ENCODE results near the gene SDR39U1. TPM values are rescaled to one million over a fixed set of nuclear protein-coding genes. Genes with fewer than 3 reads are reported as not detected.

The SDR39U1 gene
- total RNA-seq, 1 donor from 2014 or later: 40.8 TPM

DNA sequence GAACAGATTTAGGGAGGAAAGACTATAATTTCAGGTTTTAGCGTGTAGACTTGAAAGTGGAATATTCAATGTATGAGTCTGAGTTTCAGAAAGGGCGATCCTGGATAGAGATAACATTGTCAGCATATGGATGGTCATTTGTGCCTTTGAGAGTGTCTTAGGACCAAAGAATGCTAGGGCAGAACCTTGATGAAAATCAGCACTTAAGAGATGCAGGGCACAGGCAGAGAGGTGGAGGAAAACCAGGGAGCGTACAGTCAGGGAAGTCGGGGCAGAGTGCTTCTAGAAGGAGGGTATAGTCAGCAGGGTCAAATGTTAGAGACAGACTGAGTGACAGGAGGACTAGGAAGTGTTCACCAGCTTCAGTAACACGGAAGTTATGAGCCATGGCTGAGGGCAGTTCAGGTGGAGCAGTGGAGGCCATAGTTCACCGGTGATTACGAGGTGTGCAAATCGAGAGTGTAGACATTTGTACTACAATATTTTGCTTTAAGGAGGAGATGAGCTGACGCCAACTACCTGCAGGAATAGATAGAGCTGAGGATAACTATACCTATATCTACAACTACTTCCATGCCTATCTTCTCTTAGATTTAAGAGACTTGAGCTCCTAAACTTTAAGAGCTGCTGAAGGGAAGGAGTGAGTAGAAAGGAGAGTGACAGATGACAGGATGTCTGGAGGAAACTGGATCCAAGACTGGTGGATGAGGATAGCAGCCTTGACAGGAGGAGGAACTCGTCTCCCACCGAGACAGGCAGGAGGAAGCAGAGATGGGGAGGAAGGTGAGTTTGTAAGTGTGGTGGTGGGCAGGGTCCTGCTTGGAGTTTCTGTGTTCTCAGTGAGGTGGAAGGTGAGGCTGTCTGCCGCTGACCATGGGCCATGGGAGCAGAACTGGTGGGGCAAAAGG is 19.6 kb downstream of the SDR39U1 start:
- H3K4me1 Mint-ChIP-seq (ENCODE audit: low read depth): peaks cover 18% of the 10 kb centered on the region
- intact Hi-C loops (cut with micrococcal nuclease): no loop called here
- DNase-seq (ENCODE audit: low spot score): no peak
- no peak overlapping the region for H3K4me3 Mint-ChIP-seq (ENCODE audit: low read depth)
- no peak overlapping the region for H3K27ac Mint-ChIP-seq
- peaks cover 11% of the 10 kb centered on the region for H3K27me3 Mint-ChIP-seq (ENCODE audit: low read depth)
- peaks cover 3% of the 10 kb centered on the region for H3K36me3 Mint-ChIP-seq (ENCODE audit: low read depth)
- H3K9me3 Mint-ChIP-seq: no peaks in the 10 kb centered on the region

DNA sequence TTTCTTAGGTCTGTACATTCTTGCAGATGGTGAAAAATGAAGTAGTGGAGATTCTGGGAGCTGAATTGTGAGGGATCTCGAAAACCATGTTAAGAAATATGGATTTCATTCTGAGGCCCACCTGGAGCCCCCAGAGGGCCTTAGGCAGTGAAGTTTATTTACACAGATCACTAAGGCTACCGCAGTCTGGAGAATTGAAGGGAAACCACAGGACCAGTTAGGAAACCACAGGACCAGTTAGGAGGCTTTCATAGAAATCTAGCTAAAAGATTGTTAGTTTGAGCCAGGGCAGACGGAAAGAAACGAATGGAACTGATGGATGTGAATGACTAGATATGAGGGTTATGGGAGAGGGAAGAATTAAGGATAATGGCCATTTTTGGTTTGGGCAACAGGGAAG is 20.3 kb downstream of the SDR39U1 start:
- peaks cover 11% of the 10 kb centered on the region for H3K27me3 Mint-ChIP-seq (ENCODE audit: low read depth)
- H3K27ac Mint-ChIP-seq: no peak overlapping the region
- peaks cover 18% of the 10 kb centered on the region for H3K4me1 Mint-ChIP-seq (ENCODE audit: low read depth)
- peaks cover 3% of the 10 kb centered on the region for H3K36me3 Mint-ChIP-seq (ENCODE audit: low read depth)
- H3K4me3 Mint-ChIP-seq (ENCODE audit: low read depth): no peak overlapping the region
- no peak for DNase-seq (ENCODE audit: low spot score)
- no peaks in the 10 kb centered on the region for H3K9me3 Mint-ChIP-seq
- intact Hi-C loops (cut with micrococcal nuclease): no loop called here

DNA sequence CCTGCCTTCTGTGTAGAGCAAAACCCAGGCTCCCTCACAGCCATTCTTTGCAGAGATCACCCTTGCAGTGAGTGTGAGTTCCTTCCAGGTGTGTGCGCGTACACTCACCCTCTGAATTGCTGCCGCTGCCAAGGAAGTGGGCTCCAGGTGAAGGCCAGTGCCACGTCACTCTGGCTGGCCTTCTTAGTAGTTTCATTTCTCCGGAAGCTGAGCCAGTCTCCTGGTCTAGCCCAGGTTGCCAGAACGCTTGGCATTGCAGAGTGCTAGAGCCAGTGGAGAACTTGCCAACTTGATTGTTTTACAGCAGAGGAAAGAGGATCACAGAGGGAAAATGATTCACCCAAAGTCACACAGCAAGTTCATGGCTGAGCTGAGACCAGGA is 24.1 kb downstream of the SDR39U1 start:
- Mint-ChIP-seq H3K4me3 (ENCODE audit: low read depth) (no peak overlapping the region), H3K9me3 (no peaks in the 10 kb centered on the region), H3K36me3 (ENCODE audit: low read depth) (no peaks in the 10 kb centered on the region), H3K27me3 (ENCODE audit: low read depth) (peaks cover 11% of the 10 kb centered on the region), H3K4me1 (ENCODE audit: low read depth) (no peaks in the 10 kb centered on the region), H3K27ac (no peak overlapping the region)
- intact Hi-C loops (cut with micrococcal nuclease): no loop called here
- DNase-seq (ENCODE audit: low spot score): no peak

DNA sequence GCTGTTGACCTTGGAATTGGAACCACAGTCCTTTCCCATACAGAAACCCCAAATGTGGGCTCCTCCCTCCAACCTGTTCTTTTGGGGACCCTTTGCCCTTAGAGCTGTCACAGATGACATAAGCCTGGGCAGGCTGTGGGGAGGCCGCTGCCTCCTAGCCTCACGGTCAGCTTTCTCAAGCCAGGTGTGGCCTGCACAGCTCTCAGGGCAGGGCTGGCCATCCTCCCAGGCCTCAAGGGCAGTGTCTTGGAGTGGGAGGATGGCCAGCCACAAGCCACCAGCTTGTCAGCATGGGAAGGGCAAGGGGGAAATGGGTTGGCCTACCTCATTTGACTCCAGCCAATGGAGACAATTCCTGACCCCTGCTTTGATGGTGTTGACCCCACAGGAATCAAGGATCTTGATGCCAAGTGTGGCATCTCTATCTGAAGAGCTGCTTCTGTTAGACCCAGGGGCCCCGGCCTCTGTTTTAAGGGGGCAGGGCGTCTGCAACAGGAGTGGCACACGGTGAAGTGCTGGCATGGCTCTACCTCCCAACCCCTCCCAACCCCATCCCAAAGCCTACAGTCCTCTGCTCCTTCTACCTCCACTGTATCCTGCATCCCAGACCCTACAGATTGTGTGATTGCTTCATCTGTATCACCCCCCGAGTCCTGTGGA is 24.6 kb downstream of the SDR39U1 start:
- H3K27ac Mint-ChIP-seq: no peak overlapping the region
- no peaks in the 10 kb centered on the region for H3K36me3 Mint-ChIP-seq (ENCODE audit: low read depth)
- no peaks in the 10 kb centered on the region for H3K9me3 Mint-ChIP-seq
- no peaks in the 10 kb centered on the region for H3K4me1 Mint-ChIP-seq (ENCODE audit: low read depth)
- no peak overlapping the region for H3K4me3 Mint-ChIP-seq (ENCODE audit: low read depth)
- intact Hi-C loops (cut with micrococcal nuclease): no loop called here
- no peak for DNase-seq (ENCODE audit: low spot score)
- peaks cover 11% of the 10 kb centered on the region for H3K27me3 Mint-ChIP-seq (ENCODE audit: low read depth)

DNA sequence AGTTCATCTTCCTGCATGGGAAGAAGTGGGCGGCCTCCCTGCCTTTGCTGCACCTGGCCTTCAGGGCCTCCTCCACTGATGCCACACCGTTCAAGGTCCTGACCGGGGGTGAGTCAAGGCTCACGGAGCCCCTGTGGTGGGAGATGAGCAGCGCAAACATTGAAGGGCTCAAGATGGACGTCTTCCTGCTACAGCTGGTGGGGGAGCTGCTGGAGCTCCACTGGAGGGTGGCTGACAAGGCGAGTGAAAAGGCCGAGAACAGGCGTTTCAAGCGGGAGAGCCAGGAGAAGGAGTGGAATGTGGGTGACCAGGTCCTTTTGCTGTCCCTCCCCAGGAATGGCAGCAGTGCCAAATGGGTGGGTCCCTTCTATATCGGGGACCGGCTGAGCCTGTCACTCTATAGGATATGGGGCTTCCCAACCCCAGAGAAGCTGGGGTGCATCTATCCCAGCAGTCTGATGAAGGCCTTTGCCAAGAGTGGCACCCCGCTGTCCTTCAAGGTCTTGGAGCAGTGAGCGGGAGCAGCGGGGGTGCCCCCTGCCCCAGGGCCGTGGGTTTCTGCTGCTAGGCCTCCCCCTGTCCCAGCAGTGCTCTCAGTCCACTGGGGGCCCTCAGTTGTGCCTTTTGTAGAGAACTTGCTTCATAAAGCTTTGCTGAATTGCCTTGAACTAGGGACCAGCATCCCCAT is 25.5 kb downstream of the SDR39U1 start:
- no peak overlapping the region for H3K4me3 Mint-ChIP-seq (ENCODE audit: low read depth)
- no peaks in the 10 kb centered on the region for H3K4me1 Mint-ChIP-seq (ENCODE audit: low read depth)
- H3K27ac Mint-ChIP-seq: no peak overlapping the region
- intact Hi-C loops (cut with micrococcal nuclease): no loop called here
- H3K9me3 Mint-ChIP-seq: no peaks in the 10 kb centered on the region
- peaks cover 13% of the 10 kb centered on the region for H3K27me3 Mint-ChIP-seq (ENCODE audit: low read depth)
- no peak for DNase-seq (ENCODE audit: low spot score)
- no peaks in the 10 kb centered on the region for H3K36me3 Mint-ChIP-seq (ENCODE audit: low read depth)

DNA sequence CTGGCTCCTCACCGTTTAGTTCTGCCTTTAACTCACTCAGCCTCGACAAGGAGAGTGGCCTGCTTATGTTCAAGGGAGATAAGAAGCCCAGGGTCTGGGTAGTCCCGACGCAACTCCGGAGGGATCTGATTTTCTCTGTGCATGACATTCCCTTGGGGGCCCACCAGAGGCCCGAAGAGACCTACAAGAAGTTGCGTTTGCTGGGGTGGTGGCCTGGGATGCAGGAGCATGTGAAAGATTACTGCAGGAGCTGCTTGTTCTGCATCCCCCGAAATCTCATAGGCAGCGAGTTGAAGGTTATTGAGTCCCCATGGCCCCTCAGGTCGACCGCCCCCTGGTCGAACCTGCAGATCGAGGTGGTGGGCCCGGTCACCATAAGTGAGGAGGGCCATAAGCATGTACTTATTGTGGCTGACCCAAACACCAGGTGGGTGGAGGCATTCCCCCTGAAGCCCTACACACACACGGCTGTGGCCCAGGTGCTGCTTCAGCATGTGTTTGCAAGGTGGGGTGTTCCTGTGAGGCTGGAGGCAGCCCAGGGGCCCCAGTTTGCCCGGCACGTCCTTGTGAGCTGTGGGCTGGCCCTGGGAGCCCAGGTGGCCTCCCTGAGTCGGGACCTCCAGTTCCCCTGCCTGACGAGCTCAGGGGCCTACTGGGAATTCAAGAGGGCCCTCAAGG is 26.2 kb downstream of the SDR39U1 start:
- Mint-ChIP-seq H3K9me3 (no peaks in the 10 kb centered on the region), H3K4me3 (ENCODE audit: low read depth) (no peak overlapping the region)

DNA sequence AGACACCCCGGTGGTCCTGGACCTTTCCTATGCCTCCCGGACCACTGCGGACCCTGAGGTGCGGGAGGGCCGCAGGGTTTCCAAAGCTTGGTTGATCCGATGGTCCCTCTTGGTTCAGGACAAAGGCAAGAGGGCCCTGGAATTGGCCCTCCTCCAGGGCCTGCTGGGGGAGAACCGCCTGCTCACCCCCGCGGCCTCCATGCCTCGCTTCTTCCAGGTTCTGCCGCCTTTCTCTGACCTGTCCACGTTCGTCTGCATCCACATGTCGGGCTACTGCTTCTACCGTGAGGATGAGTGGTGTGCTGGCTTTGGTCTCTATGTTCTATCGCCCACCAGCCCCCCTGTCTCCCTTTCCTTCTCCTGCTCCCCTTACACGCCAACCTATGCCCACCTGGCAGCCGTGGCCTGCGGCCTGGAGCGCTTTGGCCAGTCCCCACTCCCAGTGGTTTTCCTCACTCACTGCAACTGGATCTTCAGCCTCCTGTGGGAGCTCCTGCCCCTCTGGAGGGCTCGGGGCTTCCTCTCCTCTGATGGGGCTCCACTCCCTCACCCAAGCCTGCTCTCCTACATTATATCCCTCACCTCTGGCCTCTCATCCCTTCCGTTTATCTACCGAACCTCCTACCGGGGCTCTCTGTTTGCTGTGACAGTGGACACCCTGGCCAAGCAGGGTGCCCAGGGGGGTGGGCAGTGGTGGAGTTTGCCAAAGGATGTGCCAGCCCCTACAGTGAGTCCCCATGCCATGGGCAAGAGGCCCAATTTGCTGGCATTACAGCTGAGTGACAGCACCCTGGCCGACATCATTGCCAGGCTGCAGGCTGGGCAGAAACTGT is 26.9 kb downstream of the SDR39U1 start:
- no peaks in the 10 kb centered on the region for H3K36me3 Mint-ChIP-seq (ENCODE audit: low read depth)
- H3K27ac Mint-ChIP-seq: no peak overlapping the region
- H3K9me3 Mint-ChIP-seq: no peaks in the 10 kb centered on the region
- H3K4me3 Mint-ChIP-seq (ENCODE audit: low read depth): no peak overlapping the region
- H3K27me3 Mint-ChIP-seq (ENCODE audit: low read depth): peaks cover 13% of the 10 kb centered on the region
- intact Hi-C loops (cut with micrococcal nuclease): no loop called here
- H3K4me1 Mint-ChIP-seq (ENCODE audit: low read depth): no peaks in the 10 kb centered on the region
- DNase-seq (ENCODE audit: low spot score): no peak

More for the DNA sequence above, 26.2 kb downstream of the SDR39U1 start:
- no peak for DNase-seq (ENCODE audit: low spot score)
- intact Hi-C loops (cut with micrococcal nuclease): no loop called here
- Mint-ChIP-seq H3K27ac (no peak overlapping the region), H3K27me3 (ENCODE audit: low read depth) (peaks cover 13% of the 10 kb centered on the region), H3K36me3 (ENCODE audit: low read depth) (no peaks in the 10 kb centered on the region), H3K4me1 (ENCODE audit: low read depth) (no peaks in the 10 kb centered on the region)

DNA sequence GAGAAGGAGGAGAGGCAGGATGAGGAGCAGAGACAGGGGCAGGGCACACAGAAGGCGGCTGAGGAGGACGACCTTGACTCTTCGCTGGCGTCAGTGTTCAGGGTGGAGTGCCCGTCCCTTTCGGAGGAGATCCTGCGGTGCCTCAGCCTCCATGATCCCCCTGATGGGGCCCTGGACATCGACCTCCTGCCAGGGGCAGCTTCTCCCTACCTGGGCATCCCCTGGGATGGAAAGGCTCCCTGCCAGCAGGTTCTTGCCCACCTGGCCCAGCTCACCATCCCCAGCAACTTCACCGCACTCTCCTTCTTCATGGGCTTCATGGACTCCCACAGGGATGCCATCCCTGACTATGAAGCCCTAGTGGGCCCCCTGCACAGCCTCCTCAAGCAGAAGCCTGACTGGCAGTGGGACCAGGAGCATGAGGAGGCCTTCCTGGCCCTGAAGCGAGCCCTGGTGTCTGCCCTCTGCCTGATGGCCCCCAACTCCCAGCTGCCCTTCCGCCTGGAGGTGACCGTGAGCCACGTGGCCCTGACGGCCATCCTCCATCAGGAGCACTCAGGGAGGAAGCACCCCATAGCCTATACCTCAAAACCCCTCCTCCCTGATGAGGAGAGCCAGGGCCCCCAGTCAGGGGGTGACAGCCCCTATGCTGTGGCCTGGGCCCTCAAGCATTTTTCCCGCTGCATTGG is 27.7 kb downstream of the SDR39U1 start:
- H3K27ac Mint-ChIP-seq: no peak overlapping the region
- H3K36me3 Mint-ChIP-seq (ENCODE audit: low read depth): no peaks in the 10 kb centered on the region
- no peak overlapping the region for H3K4me3 Mint-ChIP-seq (ENCODE audit: low read depth)
- no peaks in the 10 kb centered on the region for H3K4me1 Mint-ChIP-seq (ENCODE audit: low read depth)
- H3K27me3 Mint-ChIP-seq (ENCODE audit: low read depth): peaks cover 10% of the 10 kb centered on the region
- DNase-seq (ENCODE audit: low spot score): no peak
- intact Hi-C loops (cut with micrococcal nuclease): no loop called here
- no peaks in the 10 kb centered on the region for H3K9me3 Mint-ChIP-seq

DNA sequence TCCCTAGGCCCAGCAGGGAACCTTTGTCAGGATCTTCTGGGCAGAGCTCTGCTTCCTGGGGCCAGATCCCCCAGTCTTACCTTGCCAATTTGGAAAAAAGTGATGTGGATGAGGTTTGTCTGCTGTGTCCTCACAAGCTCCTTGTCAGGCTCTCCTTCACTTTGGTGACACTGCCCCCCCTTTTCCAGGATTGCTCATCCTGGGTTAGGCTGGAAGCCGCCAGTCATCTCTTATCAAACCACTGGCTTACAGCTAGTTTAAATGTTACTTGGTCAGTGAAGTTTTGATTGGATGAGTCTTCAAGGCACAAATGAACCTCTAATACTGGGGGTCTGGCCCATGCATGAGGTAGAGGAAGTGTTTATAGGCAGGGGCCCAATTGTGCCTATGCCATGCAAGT is 28.5 kb downstream of the SDR39U1 start:
- intact Hi-C loops (cut with micrococcal nuclease): no loop called here
- peaks cover 5% of the 10 kb centered on the region for H3K27me3 Mint-ChIP-seq (ENCODE audit: low read depth)
- H3K36me3 Mint-ChIP-seq (ENCODE audit: low read depth): no peaks in the 10 kb centered on the region
- H3K27ac Mint-ChIP-seq: no peak overlapping the region
- no peaks in the 10 kb centered on the region for H3K4me1 Mint-ChIP-seq (ENCODE audit: low read depth)
- H3K4me3 Mint-ChIP-seq (ENCODE audit: low read depth): no peak overlapping the region
- no peaks in the 10 kb centered on the region for H3K9me3 Mint-ChIP-seq
- no peak for DNase-seq (ENCODE audit: low spot score)

DNA sequence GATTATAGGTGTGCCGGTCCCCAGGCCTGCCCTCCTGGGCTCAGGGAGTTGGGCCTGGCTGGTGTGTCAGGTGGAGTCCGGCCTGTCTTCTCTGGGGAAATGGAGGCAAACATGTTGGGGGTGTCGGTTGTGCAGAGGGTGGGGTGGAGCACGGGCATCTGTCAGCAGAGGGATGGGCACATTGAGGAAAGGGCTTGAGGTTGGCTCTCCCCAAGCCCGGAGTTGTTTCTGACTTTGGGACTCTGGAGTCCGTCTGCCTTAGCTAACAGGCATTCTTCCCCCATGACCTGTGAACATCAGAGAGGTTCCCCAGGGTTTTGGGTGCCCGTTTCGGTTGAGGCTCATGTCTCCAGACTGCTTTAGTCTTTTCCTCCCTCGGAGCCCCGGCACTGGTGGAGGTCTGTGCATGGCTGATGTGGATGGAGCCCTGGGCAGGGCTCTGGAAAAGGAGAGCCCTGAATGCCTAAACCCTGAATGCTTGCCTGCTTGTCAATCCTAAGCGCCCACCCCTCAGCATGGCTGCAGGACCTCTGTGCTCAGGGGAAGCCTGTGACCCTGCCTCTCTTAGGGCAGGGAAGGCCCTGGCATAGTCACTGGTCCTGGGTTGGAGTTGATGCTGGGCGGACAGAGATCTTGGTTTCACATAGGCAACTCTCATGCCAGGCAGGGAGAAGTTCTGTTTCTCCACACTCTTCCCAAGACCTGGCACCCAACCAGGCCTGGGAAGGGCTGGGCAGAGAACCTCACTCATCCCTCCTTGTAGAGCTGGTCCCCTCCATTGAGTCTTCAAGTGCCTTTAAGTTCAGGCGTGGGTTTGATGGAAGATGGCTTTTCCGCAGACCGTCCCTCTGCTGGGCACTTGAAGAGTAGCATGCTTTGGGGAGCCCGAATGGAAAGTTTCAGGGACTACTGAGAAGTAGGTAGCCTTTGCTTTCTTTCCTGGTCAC is 30.9 kb downstream of the SDR39U1 start:
- intact Hi-C loops (cut with micrococcal nuclease): no loop called here
- Mint-ChIP-seq H3K27me3 (ENCODE audit: low read depth) (peaks cover 2% of the 10 kb centered on the region), H3K4me1 (ENCODE audit: low read depth) (no peaks in the 10 kb centered on the region), H3K9me3 (no peaks in the 10 kb centered on the region), H3K4me3 (ENCODE audit: low read depth) (no peak overlapping the region), H3K36me3 (ENCODE audit: low read depth) (no peaks in the 10 kb centered on the region), H3K27ac (no peak overlapping the region)
- no peak for DNase-seq (ENCODE audit: low spot score)

DNA sequence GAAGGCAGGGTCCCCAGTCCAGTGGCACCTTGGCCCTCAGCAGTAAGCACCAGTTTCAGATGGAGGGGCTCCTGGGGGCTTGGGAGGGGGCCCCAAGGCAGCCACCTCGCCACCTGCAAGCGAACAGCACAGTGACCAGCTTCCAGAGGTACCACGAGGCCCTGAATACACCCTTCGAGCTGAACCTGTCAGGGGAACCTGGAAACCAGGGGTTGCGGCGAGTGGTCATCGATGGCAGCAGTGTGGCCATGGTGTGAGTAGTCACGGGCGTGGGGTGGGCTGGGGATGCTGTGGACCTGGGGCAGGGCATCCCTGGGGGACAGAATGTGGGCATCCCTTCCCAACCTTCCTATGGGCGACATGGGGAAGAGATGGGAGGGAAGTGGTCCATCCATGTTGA is 32.6 kb downstream of the SDR39U1 start:
- no peaks in the 10 kb centered on the region for H3K4me1 Mint-ChIP-seq (ENCODE audit: low read depth)
- intact Hi-C loops (cut with micrococcal nuclease): no loop called here
- no peak overlapping the region for H3K27ac Mint-ChIP-seq
- H3K27me3 Mint-ChIP-seq (ENCODE audit: low read depth): peaks cover 9% of the 10 kb centered on the region
- no peak overlapping the region for H3K4me3 Mint-ChIP-seq (ENCODE audit: low read depth)
- H3K36me3 Mint-ChIP-seq (ENCODE audit: low read depth): no peaks in the 10 kb centered on the region
- no peaks in the 10 kb centered on the region for H3K9me3 Mint-ChIP-seq
- no peak for DNase-seq (ENCODE audit: low spot score)

Data from activated T-helper 2 cell treated with anti-CD3 and anti-CD28 coated beads, Interferon-gamma antibody, Interleukin-2, Interleukin-4, amounts not matched to agents 10 μg/mL and 5 μg/mL and 100 μg/mL, durations not matched to agents 14 hours and 24 hours and 36 hours (primary cell).